ENCODE measurements around the gene B4GALT6. TPM values are rescaled to one million over a fixed set of nuclear protein-coding genes. Genes with fewer than 3 reads are reported as not detected.

Gene B4GALT6
- total and polyA plus RNA-seq, 2 of the 13 experiments (the other 11 are each of a cell fraction or from before 2014, with no cell fraction given), result 1.9 to 3.3 TPM

GRCh38 chr18:31581498-31582197, 102.7 kb downstream of the B4GALT6 start (continued):
- TF ChIP-seq SAP130 (CRISPR knock-in tag; IDR thresholded peaks at IDR 0.05; ENCODE audit: low read depth), result 0 out of 2 replicates have a peak, but pooled peaks have one; percentile 11
- TF ChIP-seq SOX6 (IDR thresholded peaks at IDR 0.05), result no peak
- peak; percentile 35; the same call in 1 of the 2 replicates for TF ChIP-seq SOX6 (CRISPR knock-in tag; IDR thresholded peaks at IDR 0.05)
- 0 out of 2 replicates have a peak, but pooled peaks have one; percentile 22 for TF ChIP-seq PHF21A (CRISPR knock-in tag; IDR thresholded peaks at IDR 0.05)
- peak; percentile 70 for TF ChIP-seq ZEB1 (IDR thresholded peaks at IDR 0.05; ENCODE audit: insufficient replicate concordance, low read depth)
- no peak for TF ChIP-seq ZNF646 (CRISPR knock-in tag; IDR thresholded peaks at IDR 0.05)
- TF ChIP-seq NR2F6 (IDR thresholded peaks at IDR 0.05), result 0 out of 2 replicates have a peak, but pooled peaks have one; percentile 22
- TF ChIP-seq NR2F6 (CRISPR knock-in tag; IDR thresholded peaks at IDR 0.05), result 0 out of 2 replicates have a peak, but pooled peaks have one; percentile 32

All from HepG2 (cell line).